Spleen (tissue), 11 donors: ENCODE measurements around the gene TBX4. TPM values are rescaled to one million over a fixed set of nuclear protein-coding genes. Genes with fewer than 3 reads are reported as not detected.
A peak's percentile ranks its signal among the peaks of the same experiment; 100 is the strongest.

ENCODE experiments used
- DNase-seq: peaks from one replicate; pipeline ENCODE4 v3.0.0-alpha.2; 2020
- H3K27ac ChIP-seq, 8 donors: fragments of 200-600 bp; sonication (generic) in 7 of 8; 1 replicate in 4 of 8; 2 replicates in 4 of 8; pipeline versions ENCODE4 v1.5.0 to v1.8.0; 2016 to 2021; ENCODE audit warnings: inconsistent platforms in 4 of 8, mild to moderate bottlenecking in 4 of 8, moderate library complexity in 1 of 8
- H3K27me3 ChIP-seq, 7 donors: fragments of 200-600 bp; sonication (generic) in 6 of 7; replicated peaks in 1 of 7; 1 replicate in 4 of 7; 2 replicates in 3 of 7; pipeline versions ENCODE4 v1.5.0 to v1.8.0; 2016 to 2021; ENCODE audit warnings: inconsistent platforms in 3 of 7, mild to moderate bottlenecking in 1 of 7
- H3K36me3 ChIP-seq, 6 donors: fragments of 200-600 bp; sonication (generic) in 5 of 6; 1 replicate in 4 of 6; 2 replicates in 2 of 6; pipeline versions ENCODE4 v1.5.0 to v1.8.0; 2016 to 2021; ENCODE audit warnings: inconsistent platforms in 2 of 6
- H3K4me1 ChIP-seq, 6 donors: fragments of 200-600 bp; sonication (generic) in 5 of 6; 1 replicate in 3 of 6; 2 replicates in 3 of 6; pipeline versions ENCODE4 v1.5.0 to v1.8.0; 2016 to 2021; ENCODE audit warnings: inconsistent platforms in 3 of 6
- H3K4me3 ChIP-seq, 8 donors: fragments of 200-600 bp; sonication (generic) in 7 of 8; 1 replicate in 4 of 8; 2 replicates in 4 of 8; pipeline versions ENCODE4 v1.5.0 to v1.8.0; 2016 to 2021; ENCODE audit warnings: inconsistent platforms in 4 of 8, mild to moderate bottlenecking in 4 of 8, moderate library complexity in 2 of 8
- H3K9me3 ChIP-seq, 8 donors: fragments of 200-600 bp; sonication (generic) in 7 of 8; 1 replicate in 4 of 8; 2 replicates in 4 of 8; pipeline versions ENCODE4 v1.5.0 to v1.8.0; 2016 to 2021; ENCODE audit warnings: inconsistent platforms in 4 of 8
- CTCF ChIP-seq, 11 experiments: fragments of 200-600 bp in 7 of 11; fragments of 450-650 bp in 4 of 11; sonication (generic) in 4 of 11; IDR thresholded peaks in 8 of 11; conservative IDR thresholded peaks in 3 of 11; 1 replicate in 7 of 11; 2 replicates in 4 of 11; pipeline versions ENCODE4 v1.4.0 to v1.8.0; 2016 to 2021; ENCODE audit warnings: antibody characterized with exemption in 11 of 11, inconsistent platforms in 4 of 11, mild to moderate bottlenecking in 1 of 11
- POLR2A ChIP-seq, 3 donors: fragments of 450-650 bp; IDR thresholded peaks; one replicate each; pipeline ENCODE4 v1.5.1; 2017; ENCODE audit warnings: antibody characterized with exemption in 3 of 3, mild to moderate bottlenecking in 1 of 3
- POLR2AphosphoS5 ChIP-seq, 3 donors: sonication (generic); formaldehyde crosslinking; IDR thresholded peaks; one replicate each; pipeline ENCODE4 v1.5.1; 2017; ENCODE audit warnings: antibody characterized with exemption in 3 of 3
- WGBS, 5 donors: extraction: QIAGEN DNeasy Blood & Tissue Kit in 3 of 5; methylation state at CpG; one replicate each; pipeline versions ENCODE4 v1.1.5 to v1.1.7; 2013 to 2018; 5-methylcytosine and 5-hydroxymethylcytosine counted together
- intact Hi-C: fragments of 100-400 bp; cut with DNase I; formaldehyde crosslinking; loops from one replicate; pipeline ENCODE4 v1.15.0; 2023; ENCODE audit warnings: low total_unique reads
- polyA plus RNA-seq, 3 donors: library from polyadenylated mRNA; stranded (reverse); fragments of 200-250 nt; gene quantifications; one replicate each; pipeline ENCODE4 v1.2.1, GENCODE V29; 2013
- total RNA-seq, 7 donors: library from RNA; depleted of rRNA in 3 of 7; stranded (reverse); fragments of >200 nt in 3 of 7; fragmentation: NEBNext Ultra II Directional in 4 of 7; extraction: Animal tissue kit (Norgen Biotek cat#: 25700) in 4 of 7; gene quantifications; one replicate each; pipeline versions ENCODE4 v1.1.0 to v1.2.1, GENCODE V29; 2016 to 2021
- donor health status: healthy with polysubstance abuse.
- donor health status: DM: no; HTN: no; CAD: no; lungs with moderate emphysema.
- donor health status: DM: no; HTN: no; CAD: no.
- donor health status: Bipolar disorder and iron deficiency.
- donor health status: healthy.
- donor health status: DM: no; HTN: no; CAD: no.
- donor health status: DM: yes; HTN: yes; CAD: no.

Gene TBX4
- total and polyA plus RNA-seq, 10 donors = not detected

- no peaks in the 10 kb centered on the region for H3K36me3 ChIP-seq
- peaks cover 20 to 100% (median 97%) of the 10 kb centered on the region in 7 donors for H3K27me3 ChIP-seq
- peaks cover 20 to 69% (median 43%) of the 10 kb centered on the region in 6 donors for H3K4me1 ChIP-seq
- TF ChIP-seq CTCF (IDR thresholded peaks at IDR 0.05 in 8 of 11, conservative IDR thresholded peaks at IDR 0.05 in 3 of 11) (no peak), POLR2AphosphoS5 (IDR thresholded peaks at IDR 0.05) (no peak), POLR2A (IDR thresholded peaks at IDR 0.05) (no peak)
- no peak overlapping the region for H3K4me3 ChIP-seq
- H3K9me3 ChIP-seq = no peaks in the 10 kb centered on the region
- intact Hi-C loops = no loop called here
- DNase-seq = no peak
- H3K27ac ChIP-seq = no peak overlapping the region
- WGBS, 5 donors = 24 to 41% (median 34%) methylated on average over 18 of the region's 18 CpGs
These were observed 3.3 kb downstream of the TBX4 start for GRCh38 chr17:61455324-61456060.

- WGBS, 5 donors = 14 to 28% (median 17%) methylated on average over 12 to 47 of the region's 47 CpGs
- TF ChIP-seq POLR2AphosphoS5 (IDR thresholded peaks at IDR 0.05) (no peak), CTCF (IDR thresholded peaks at IDR 0.05 in 8 of 11, conservative IDR thresholded peaks at IDR 0.05 in 3 of 11) (peak in 1 of 11 experiments; percentile 9), POLR2A (IDR thresholded peaks at IDR 0.05) (no peak)
- Histone ChIP-seq H3K4me1 (peaks cover 20 to 67% (median 42%) of the 10 kb centered on the region in 6 donors), H3K4me3 (no peak overlapping the region), H3K9me3 (no peaks in the 10 kb centered on the region), H3K36me3 (no peaks in the 10 kb centered on the region), H3K27me3 (peaks cover 20 to 100% (median 97%) of the 10 kb centered on the region in 7 donors), H3K27ac (no peak overlapping the region)
- intact Hi-C loops = no loop called here
- no peak for DNase-seq
These were observed 3.9 kb downstream of the TBX4 start for GRCh38 chr17:61456061-61456681.

DNA sequence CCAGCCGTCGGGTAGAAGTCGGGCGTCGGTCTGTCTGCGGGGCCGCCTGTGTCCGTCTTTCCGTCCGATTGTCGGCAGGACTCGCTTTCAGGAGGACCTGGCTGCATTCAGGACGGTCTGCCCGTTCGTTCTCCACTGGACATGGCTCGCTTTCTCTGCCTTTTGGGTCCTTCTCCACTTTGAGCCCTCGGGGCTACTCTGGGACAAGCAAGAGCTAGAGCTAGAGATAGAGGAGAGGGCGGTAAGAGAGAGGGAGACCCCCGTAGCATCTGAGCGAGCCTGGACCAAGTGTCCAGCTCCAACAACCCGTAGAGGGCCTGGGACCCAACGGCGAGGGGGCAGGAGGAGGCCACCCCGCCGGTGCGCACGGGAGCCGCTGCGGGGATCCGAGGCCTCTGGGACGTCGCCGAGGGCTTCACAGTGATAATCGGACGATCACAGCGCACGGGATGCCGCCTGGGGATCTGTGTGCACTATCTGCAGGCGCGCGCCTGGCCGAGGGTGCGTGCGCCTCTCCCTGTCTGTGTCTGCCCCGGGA, 4.5 kb downstream of the TBX4 start:
- peak overlapping the region in 5 of 8 donors; percentile 9 to 54 (median 20) for H3K4me3 ChIP-seq

More for the DNA sequence above, 4.5 kb downstream of the TBX4 start:
- Histone ChIP-seq H3K27me3 (peaks cover 20 to 100% (median 97%) of the 10 kb centered on the region in 7 donors), H3K27ac (no peak overlapping the region), H3K36me3 (no peaks in the 10 kb centered on the region), H3K4me1 (peaks cover 14 to 67% (median 38%) of the 10 kb centered on the region in 6 donors), H3K9me3 (no peaks in the 10 kb centered on the region)
- intact Hi-C loops = no loop called here
- WGBS, 5 donors = 7 to 17% (median 11%) methylated on average over 13 to 45 of the region's 45 CpGs
- peak in 1 of 11 experiments; percentile 5 for TF ChIP-seq CTCF (IDR thresholded peaks at IDR 0.05 in 8 of 11, conservative IDR thresholded peaks at IDR 0.05 in 3 of 11)
- TF ChIP-seq POLR2AphosphoS5 (IDR thresholded peaks at IDR 0.05) = no peak
- DNase-seq = no peak
